HUDEP-2 (cell line): ENCODE measurements around the gene AKR1D1.
A peak's percentile ranks its signal among the peaks of the same experiment; 100 is the strongest.
"Not testable (repeated sequence)": the region's sequence is repeated elsewhere in the genome, so short reads cannot be mapped to it uniquely, and the experiment has no call there.

ENCODE experiments used
- DNase-seq, 76 experiments: peaks; one replicate each; lab custom pipeline; 2025; ENCODE audit not compliant: unreplicated experiment in 76 of 76; lab: John Stamatoyannopoulos, UW

Gene AKR1D1

GRCh38 chr7:138116892-138117291, 40.6 kb downstream of the AKR1D1 start:
- no peak for DNase-seq

GRCh38 chr7:138120140-138120827, 44.0 kb downstream of the AKR1D1 start:
- no peak for DNase-seq

GRCh38 chr7:138122162-138122561, 45.9 kb downstream of the AKR1D1 start:
- DNase-seq, result no peak

GRCh38 chr7:138125119-138125518, 48.9 kb downstream of the AKR1D1 start:
- peak in 1 of 76 experiments; percentile 1 for DNase-seq

- DNase-seq, result peak in 3 of 76 experiments; percentile 0 to 37 (median 3)
These were observed 49.4 kb downstream of the AKR1D1 start for GRCh38 chr7:138125598-138126111.

GRCh38 chr7:138126928-138127327, 50.7 kb downstream of the AKR1D1 start:
- DNase-seq, result no peak

- no peak for DNase-seq
These were observed 51.7 kb downstream of the AKR1D1 start for GRCh38 chr7:138127996-138128395.

- DNase-seq, result no peak
These were observed 53.4 kb downstream of the AKR1D1 start for GRCh38 chr7:138129551-138130165.

- no peak for DNase-seq
These were observed 61.3 kb downstream of the AKR1D1 start for GRCh38 chr7:138137423-138138171.

GRCh38 chr7:138138244-138138643, 62.0 kb downstream of the AKR1D1 start:
- DNase-seq, result no peak

GRCh38 chr7:138142583-138143201, 66.4 kb downstream of the AKR1D1 start:
- DNase-seq, result no peak

- no peak for DNase-seq
These were observed 68.7 kb downstream of the AKR1D1 start for GRCh38 chr7:138144958-138145357.

GRCh38 chr7:138146221-138146620, 70.0 kb downstream of the AKR1D1 start:
- not testable (repeated sequence) for DNase-seq

GRCh38 chr7:138146757-138147734, 70.8 kb downstream of the AKR1D1 start:
- DNase-seq, result not testable (repeated sequence)

GRCh38 chr7:138151731-138152577, 75.7 kb downstream of the AKR1D1 start:
- no peak for DNase-seq

GRCh38 chr7:138154661-138155060, 78.4 kb downstream of the AKR1D1 start:
- DNase-seq, result no peak

GRCh38 chr7:138157702-138158101, 81.4 kb downstream of the AKR1D1 start:
- no peak for DNase-seq

GRCh38 chr7:138158739-138159528, 82.7 kb downstream of the AKR1D1 start:
- no peak for DNase-seq
